ENCODE measurements around the gene SEMA4D.

Gene SEMA4D

GRCh38 chr9:89462199-89462598 is 35.7 kb downstream of the SEMA4D start:
- FAIRE-seq: no peak

GRCh38 chr9:89461265-89461664 is 36.6 kb downstream of the SEMA4D start:
- no peak for FAIRE-seq

- FAIRE-seq: no peak
Observed at GRCh38 chr9:89460551-89460950, 37.4 kb downstream of the SEMA4D start.

GRCh38 chr9:89458768-89459496 is 39.0 kb downstream of the SEMA4D start:
- no peak for FAIRE-seq

GRCh38 chr9:89457376-89457855 is 40.5 kb downstream of the SEMA4D start:
- FAIRE-seq: no peak

GRCh38 chr9:89455356-89455824 is 42.5 kb downstream of the SEMA4D start:
- FAIRE-seq: no peak

GRCh38 chr9:89454498-89455355 is 43.2 kb downstream of the SEMA4D start:
- FAIRE-seq: no peak

- no peak for FAIRE-seq
Observed at GRCh38 chr9:89453452-89453851, 44.5 kb downstream of the SEMA4D start.

GRCh38 chr9:89452561-89452960 is 45.4 kb downstream of the SEMA4D start:
- no peak for FAIRE-seq

- no peak for FAIRE-seq
Observed at GRCh38 chr9:89450213-89450612, 47.7 kb downstream of the SEMA4D start.

- no peak for FAIRE-seq
Observed at GRCh38 chr9:89449261-89449671, 48.6 kb downstream of the SEMA4D start.

- FAIRE-seq: no peak
Observed at GRCh38 chr9:89448821-89449220, 49.1 kb downstream of the SEMA4D start.

- FAIRE-seq: no peak
Observed at GRCh38 chr9:89448381-89448780, 49.5 kb downstream of the SEMA4D start.

- no peak for FAIRE-seq
Observed at GRCh38 chr9:89447416-89447815, 50.5 kb downstream of the SEMA4D start.

- FAIRE-seq: no peak
Observed at GRCh38 chr9:89446961-89447310, 51.0 kb downstream of the SEMA4D start.

GRCh38 chr9:89446261-89446960 is 51.5 kb downstream of the SEMA4D start:
- no peak for FAIRE-seq

GRCh38 chr9:89445801-89446251 is 52.1 kb downstream of the SEMA4D start:
- FAIRE-seq: no peak

- no peak for FAIRE-seq
Observed at GRCh38 chr9:89444925-89445765, 52.8 kb downstream of the SEMA4D start.

GRCh38 chr9:89444274-89444673 is 53.6 kb downstream of the SEMA4D start:
- FAIRE-seq: no peak

GRCh38 chr9:89442981-89443814 is 54.7 kb downstream of the SEMA4D start:
- no peak for FAIRE-seq

GRCh38 chr9:89442501-89442978 is 55.4 kb downstream of the SEMA4D start:
- no peak for FAIRE-seq
